Measurements from ENCODE around the gene PHF2.

DNA sequence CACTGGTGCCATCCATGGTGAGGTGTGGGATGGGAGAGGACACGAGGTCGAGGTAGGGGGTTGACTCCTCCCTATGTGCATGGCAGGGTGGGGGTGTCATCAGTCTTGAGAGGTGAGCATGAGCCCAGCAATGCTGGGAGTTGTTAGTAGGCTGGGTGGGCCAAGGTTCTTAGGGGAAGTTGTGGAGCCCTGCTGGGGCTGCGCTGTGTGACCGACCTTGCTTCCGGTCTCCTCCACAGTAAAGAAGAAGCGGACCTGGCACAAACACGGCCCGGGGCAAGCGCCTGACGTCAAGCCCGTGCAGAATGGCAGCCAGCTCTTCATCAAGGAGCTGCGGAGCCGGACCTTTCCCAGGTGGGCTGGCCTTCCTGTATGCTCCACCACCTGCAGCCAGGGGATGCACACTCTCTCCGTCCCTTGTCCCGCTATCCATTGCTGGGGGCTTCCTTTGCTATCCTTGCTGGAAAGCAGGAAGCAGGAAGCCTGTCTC lies 59.8 kb downstream of the PHF2 start:
- TF ChIP-seq, protein P1, sequence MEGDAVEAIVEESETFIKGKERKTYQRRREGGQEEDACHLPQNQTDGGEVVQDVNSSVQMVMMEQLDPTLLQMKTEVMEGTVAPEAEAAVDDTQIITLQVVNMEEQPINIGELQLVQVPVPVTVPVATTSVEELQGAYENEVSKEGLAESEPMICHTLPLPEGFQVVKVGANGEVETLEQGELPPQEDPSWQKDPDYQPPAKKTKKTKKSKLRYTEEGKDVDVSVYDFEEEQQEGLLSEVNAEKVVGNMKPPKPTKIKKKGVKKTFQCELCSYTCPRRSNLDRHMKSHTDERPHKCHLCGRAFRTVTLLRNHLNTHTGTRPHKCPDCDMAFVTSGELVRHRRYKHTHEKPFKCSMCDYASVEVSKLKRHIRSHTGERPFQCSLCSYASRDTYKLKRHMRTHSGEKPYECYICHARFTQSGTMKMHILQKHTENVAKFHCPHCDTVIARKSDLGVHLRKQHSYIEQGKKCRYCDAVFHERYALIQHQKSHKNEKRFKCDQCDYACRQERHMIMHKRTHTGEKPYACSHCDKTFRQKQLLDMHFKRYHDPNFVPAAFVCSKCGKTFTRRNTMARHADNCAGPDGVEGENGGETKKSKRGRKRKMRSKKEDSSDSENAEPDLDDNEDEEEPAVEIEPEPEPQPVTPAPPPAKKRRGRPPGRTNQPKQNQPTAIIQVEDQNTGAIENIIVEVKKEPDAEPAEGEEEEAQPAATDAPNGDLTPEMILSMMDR (IDR thresholded peaks at IDR 0.05; ENCODE audit: low read depth, low read length) = no peak
- TF ChIP-seq EZH2phosphoT487 (IDR thresholded peaks at IDR 0.05; ENCODE audit: low read depth) = no peak

All from OCI-LY3 (cell line).